Effector CD4-positive, alpha-beta T cell (primary cell): ENCODE measurements around the gene MAP4K5.
A peak's percentile ranks its signal among the peaks of the same experiment; 100 is the strongest.
"Not testable (repeated sequence)": the region's sequence is repeated elsewhere in the genome, so short reads cannot be mapped to it uniquely, and the experiment has no call there.

Experiments
- DNase-seq: peaks from one replicate; pipeline ENCODE4 v3.0.0-alpha.2; 2020
- total RNA-seq: gene quantifications from one replicate; lab custom pipeline; 2026; lab: John Stamatoyannopoulos, UW

MAP4K5 gene
- 54.2 reads per million, percentile 70 among the genes with 10 or more reads in this experiment for total RNA-seq

- peak; percentile 79 for DNase-seq
Observed at GRCh38 chr14:50532502-50533240, at the start of gene MAP4K5. MAP4K5 (minus strand) TSS chr14:50532569; CDS start chr14:50532049, 520 bp downstream.

GRCh38 chr14:50578433-50578832 lies 46.1 kb upstream of the MAP4K5 start:
- DNase-seq = no peak

GRCh38 chr14:50577982-50578381 lies 45.6 kb upstream of the MAP4K5 start:
- DNase-seq = no peak

GRCh38 chr14:50575769-50576168 lies 43.4 kb upstream of the MAP4K5 start:
- DNase-seq = no peak

- no peak for DNase-seq
Observed at GRCh38 chr14:50573862-50574261, 41.5 kb upstream of the MAP4K5 start.

GRCh38 chr14:50569714-50570274 lies 37.4 kb upstream of the MAP4K5 start:
- DNase-seq = no peak

- DNase-seq = no peak
Observed at GRCh38 chr14:50562841-50563240, 30.5 kb upstream of the MAP4K5 start.

- DNase-seq = peak; percentile 10
Observed at GRCh38 chr14:50560931-50561285, 28.5 kb upstream of the MAP4K5 start.

- DNase-seq = peak; percentile 4
Observed at GRCh38 chr14:50559990-50560930, 27.9 kb upstream of the MAP4K5 start, which contains the start of gene ATL1. ATL1 (plus strand) TSS chr14:50560145; CDS start chr14:50560266, 121 bp downstream.

GRCh38 chr14:50552796-50553195 lies 20.4 kb upstream of the MAP4K5 start:
- DNase-seq = not testable (repeated sequence)

- no peak for DNase-seq
Observed at GRCh38 chr14:50551877-50552276, 19.5 kb upstream of the MAP4K5 start.

GRCh38 chr14:50550294-50550693 lies 17.9 kb upstream of the MAP4K5 start:
- no peak for DNase-seq

GRCh38 chr14:50545618-50546017 lies 13.2 kb upstream of the MAP4K5 start:
- no peak for DNase-seq

- no peak for DNase-seq
Observed at GRCh38 chr14:50544911-50545310, 12.5 kb upstream of the MAP4K5 start.

GRCh38 chr14:50542941-50543418 lies 10.6 kb upstream of the MAP4K5 start:
- DNase-seq = peak; percentile 28

GRCh38 chr14:50541159-50541567 lies 8.8 kb upstream of the MAP4K5 start:
- DNase-seq = no peak

GRCh38 chr14:50539051-50539450 lies 6.7 kb upstream of the MAP4K5 start:
- DNase-seq = no peak

GRCh38 chr14:50538034-50538433 lies 5.7 kb upstream of the MAP4K5 start:
- DNase-seq = not testable (repeated sequence)

GRCh38 chr14:50534997-50535396 lies 2.6 kb upstream of the MAP4K5 start:
- DNase-seq = no peak

GRCh38 chr14:50534416-50534815 lies 2.0 kb upstream of the MAP4K5 start:
- no peak for DNase-seq

GRCh38 chr14:50533806-50534205 lies 1.4 kb upstream of the MAP4K5 start:
- DNase-seq = no peak

- no peak for DNase-seq
Observed at GRCh38 chr14:50533241-50533705, 904 bp upstream of the MAP4K5 start.
